Ovary (tissue), 9 donors: ENCODE measurements around the gene ZBTB25. TPM values are rescaled to one million over a fixed set of nuclear protein-coding genes. Genes with fewer than 3 reads are reported as not detected.

Experiments
- DNase-seq, 5 donors: peaks; one replicate each; pipeline ENCODE4 v3.0.0-alpha.2; 2019 to 2020
- H3K27ac ChIP-seq, 2 donors: fragments of 200-600 bp; one replicate each; pipeline versions ENCODE4 v1.5.1 to v1.8.0; 2019 to 2022
- H3K27me3 ChIP-seq: fragments of 200-600 bp; one replicate; pipeline ENCODE4 v1.8.0; 2022
- H3K36me3 ChIP-seq: fragments of 200-600 bp; sonication (generic); one replicate; pipeline ENCODE4 v1.5.1; 2019
- H3K4me1 ChIP-seq: one replicate; pipeline ENCODE4 v1.8.1; 2013; ENCODE audit warnings: mild to moderate bottlenecking, moderate library complexity; ENCODE audit not compliant: insufficient read depth
- H3K4me3 ChIP-seq: fragments of 200-600 bp; sonication (generic); one replicate; pipeline ENCODE4 v1.5.1; 2017
- H3K9me3 ChIP-seq, 2 donors: fragments of 200-600 bp in 1 of 2; sonication (generic) in 1 of 2; one replicate each; pipeline versions ENCODE4 v1.5.1 to v1.8.1; 2013 to 2019; ENCODE audit warnings: mild to moderate bottlenecking in 1 of 2, moderate library complexity in 1 of 2
- CTCF ChIP-seq, 3 donors: fragments of 450-650 bp in 2 of 3; fragments of 200-600 bp in 1 of 3; IDR thresholded peaks; one replicate each; pipeline versions ENCODE4 v1.5.1 to v1.8.0; 2016 to 2022; ENCODE audit warnings: antibody characterized with exemption in 3 of 3, mild to moderate bottlenecking in 1 of 3
- EP300 ChIP-seq: sonication (generic); formaldehyde crosslinking; IDR thresholded peaks from one replicate; pipeline ENCODE4 v1.6.1; 2017; ENCODE audit warnings: antibody characterized with exemption
- POLR2A ChIP-seq: fragments of 450-650 bp; IDR thresholded peaks from one replicate; pipeline ENCODE4 v1.6.1; 2017; ENCODE audit warnings: antibody characterized with exemption, mild to moderate bottlenecking, moderate library complexity
- WGBS, 3 donors: extraction: QIAGEN DNeasy Blood & Tissue Kit in 1 of 3; methylation state at CpG; one replicate each; pipeline versions ENCODE4 v1.1.5 to v1.1.7; 2013 to 2017; 5-methylcytosine and 5-hydroxymethylcytosine counted together
- intact Hi-C, 4 donors: fragments of 100-400 bp; cut with DNase I; formaldehyde crosslinking; loops; one replicate each; pipeline versions ENCODE4 v1.11.0 to v1.15.1; 2022 to 2023
- polyA plus RNA-seq, 2 donors: library from polyadenylated mRNA; stranded (reverse); fragments of 200-250 nt in 1 of 2; fragments of 350-450 nt in 1 of 2; fragmentation: Illumina TruSeq in 1 of 2; extraction: RNeasy Lipid Tissue Mini Kit (QIAGEN cat#74804) in 1 of 2; gene quantifications; one replicate each; pipeline ENCODE4 v1.2.3, GENCODE V29; 2013 to 2014
- total RNA-seq, 7 donors: library from RNA; depleted of rRNA in 2 of 7; stranded (reverse); fragments of >200 nt in 2 of 7; fragmentation: NEBNext Ultra II Directional in 3 of 7; extraction: Animal tissue kit (Norgen Biotek cat#: 25700) in 3 of 7; gene quantifications; one replicate each; pipeline versions ENCODE4 v1.1.0 to v1.2.4, GENCODE V29; 2016 to 2023
- donor health status: DM: no; HTN: no; CAD: no; lungs with moderate emphysema.
- donor health status: DM: no; HTN: no; CAD: no.
- donor health status: Bipolar disorder and iron deficiency.
- donor health status: DM: yes; HTN: yes; CAD: no.
- donor health status: DM: no; HTN: no; CAD: no.
- donor health status: DM: yes; HTN: yes; CAD: no.

The ZBTB25 gene
- total and polyA plus RNA-seq, 9 donors: 3.5 to 22.6 (median 13.5) TPM

DNA sequence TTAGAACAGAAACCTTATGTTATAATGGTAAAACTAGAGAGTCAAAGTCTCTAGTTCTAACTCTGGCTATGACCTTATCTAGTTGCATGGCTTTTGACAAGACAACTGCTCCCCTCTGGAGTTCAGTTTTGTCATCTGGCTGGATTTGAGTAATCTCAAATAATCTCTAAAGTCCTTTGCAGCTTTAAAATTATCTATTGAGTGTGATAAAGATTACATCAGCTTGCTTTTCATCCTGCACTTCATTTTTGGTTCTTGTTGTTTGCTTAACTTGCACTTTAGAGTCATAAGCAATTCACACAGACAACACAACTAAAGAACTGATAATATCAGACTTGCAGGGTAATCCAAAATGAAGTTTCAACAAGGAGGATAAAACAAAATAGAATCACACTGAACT, 36.1 kb downstream of the ZBTB25 start:
- no peaks in the 10 kb centered on the region for H3K9me3 ChIP-seq
- H3K36me3 ChIP-seq: no peaks in the 10 kb centered on the region
- H3K27ac ChIP-seq: no peak overlapping the region
- intact Hi-C loops: no loop called here
- no peaks in the 10 kb centered on the region for H3K27me3 ChIP-seq
- H3K4me1 ChIP-seq: peaks cover 2% of the 10 kb centered on the region
- H3K4me3 ChIP-seq: no peak overlapping the region
- DNase-seq: no peak
- no peak for TF ChIP-seq POLR2A
- no peak for TF ChIP-seq EP300
- TF ChIP-seq CTCF (IDR thresholded peaks at IDR 0.05): no peak

DNA sequence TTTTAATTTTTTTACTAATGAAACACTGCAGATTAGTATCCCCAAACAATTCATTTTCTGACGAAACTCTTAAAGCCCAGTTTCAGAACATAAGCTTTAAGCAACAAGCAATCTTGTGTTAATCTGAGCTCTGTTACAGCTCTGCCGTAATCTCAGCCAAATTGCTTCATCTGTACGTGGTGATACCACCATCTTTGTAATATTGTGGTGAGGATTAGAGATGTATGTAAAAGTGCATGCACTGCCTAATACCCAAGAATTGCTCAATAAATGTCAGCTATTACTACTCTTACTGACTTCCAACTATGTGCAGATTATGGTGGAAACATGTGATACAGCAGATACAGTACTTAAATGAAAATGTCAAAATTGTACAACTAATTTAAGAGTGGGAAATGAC, 36.5 kb downstream of the ZBTB25 start:
- Histone ChIP-seq H3K4me3 (no peak overlapping the region), H3K4me1 (peaks cover 2% of the 10 kb centered on the region), H3K27ac (no peak overlapping the region), H3K9me3 (no peaks in the 10 kb centered on the region), H3K36me3 (no peaks in the 10 kb centered on the region), H3K27me3 (no peaks in the 10 kb centered on the region)
- no peak for DNase-seq
- TF ChIP-seq CTCF (IDR thresholded peaks at IDR 0.05) (no peak), POLR2A (no peak), EP300 (no peak)
- WGBS, 3 donors: 88 to 92% (median 89%) methylated on average over 3 of the region's 3 CpGs
- intact Hi-C loops: no loop called here

DNA sequence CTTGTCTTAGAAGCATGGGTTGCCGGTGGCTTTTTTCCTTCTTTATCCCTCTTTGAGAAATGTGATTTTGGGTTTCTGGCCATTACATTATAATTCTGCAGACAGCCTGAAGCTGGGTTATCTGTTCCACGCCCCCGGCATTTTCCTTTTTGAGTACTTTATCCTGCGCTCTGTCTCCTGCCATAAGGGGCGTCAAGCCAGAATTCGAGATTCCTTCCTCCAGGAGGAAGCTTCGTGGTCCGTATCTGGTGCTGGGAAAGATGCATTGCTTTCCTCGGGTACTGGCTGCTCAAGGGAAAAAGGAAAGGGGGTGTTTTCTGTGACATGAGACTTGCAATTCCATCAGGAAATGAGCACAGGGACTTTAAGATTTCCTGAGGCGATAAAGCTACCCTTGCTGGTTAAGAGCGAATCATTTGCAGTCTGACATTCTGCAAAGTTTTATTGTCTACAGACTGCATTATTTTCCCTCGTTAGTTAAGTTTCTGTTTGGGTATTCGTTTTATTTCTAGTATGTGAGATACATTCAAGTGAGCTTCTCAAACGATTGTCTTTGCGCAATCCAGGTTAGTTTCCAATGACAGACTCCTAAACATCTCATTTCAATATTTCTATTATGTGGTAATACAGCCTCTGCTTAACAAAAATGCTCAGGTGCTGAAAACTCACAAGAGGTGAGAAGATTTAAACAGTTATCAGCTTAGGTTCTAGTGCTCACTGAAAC, 37.6 kb downstream of the ZBTB25 start:
- peaks cover 2% of the 10 kb centered on the region for H3K4me1 ChIP-seq
- H3K9me3 ChIP-seq: no peaks in the 10 kb centered on the region
- peak in 4 of 5 donors; percentile 34 to 47 (median 40) for DNase-seq
- WGBS, 3 donors: 5 to 7% (median 7%) methylated on average over 15 of the region's 15 CpGs
- peak overlapping the region in 1 of 2 donors; percentile 33 for H3K27ac ChIP-seq
- no peaks in the 10 kb centered on the region for H3K36me3 ChIP-seq
- peak overlapping the region; percentile 73 for H3K4me3 ChIP-seq
- intact Hi-C loops: no loop called here
- H3K27me3 ChIP-seq: no peaks in the 10 kb centered on the region
- TF ChIP-seq CTCF (IDR thresholded peaks at IDR 0.05): peak in 1 of 3 donors; percentile 6
- no peak for TF ChIP-seq POLR2A
- no peak for TF ChIP-seq EP300

GRCh38 chr14:64465191-64465822, 38.3 kb downstream of the ZBTB25 start, which contains the start of gene AKAP5:
Gene AKAP5, plus strand, starts transcription at chr14:64465499. Its CDS starts 2,896 bp downstream, at chr14:64468395.
- peak within 1 kb of the TSS; percentile 73 for H3K4me3 ChIP-seq
- H3K27ac ChIP-seq: peak within 1 kb of the TSS in 1 of 2 donors; percentile 33
- no peaks in the 10 kb centered on the region for H3K9me3 ChIP-seq
- no peak for TF ChIP-seq EP300
- TF ChIP-seq CTCF (IDR thresholded peaks at IDR 0.05): peak in 1 of 3 donors; percentile 16
- no peaks in the 10 kb centered on the region for H3K27me3 ChIP-seq
- H3K36me3 ChIP-seq: no peaks in the 10 kb centered on the region
- 0 to 1% (median 1%) methylated on average over 33 to 74 of the region's 74 CpGs for WGBS, 3 donors
- H3K4me1 ChIP-seq: peaks cover 2% of the 10 kb centered on the region
- intact Hi-C loops: no loop called here
- peak; percentile 48 to 74 (median 73) for DNase-seq
